ENCODE data around the gene MYO5B.

Gene MYO5B

DNA sequence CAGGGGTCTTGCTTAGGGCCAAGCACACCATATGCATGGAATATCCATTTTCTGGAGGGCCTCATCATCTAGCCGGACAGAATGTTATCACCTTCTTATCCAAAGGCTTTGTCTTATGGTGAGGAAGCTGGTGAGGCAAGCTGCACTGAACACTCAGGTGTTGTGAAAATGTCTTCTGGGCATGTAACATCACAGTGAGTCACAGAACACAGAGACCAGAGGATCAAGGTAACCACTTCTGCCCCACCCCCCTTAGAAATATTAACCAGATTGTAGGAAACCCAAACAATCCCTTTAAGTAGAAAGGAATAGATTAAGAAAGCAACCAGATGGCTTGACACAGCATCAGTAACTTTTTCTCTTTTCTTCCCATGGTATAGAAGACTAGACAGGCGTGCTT is 51.1 kb downstream of the MYO5B start:
- no peak for DNase-seq

DNA sequence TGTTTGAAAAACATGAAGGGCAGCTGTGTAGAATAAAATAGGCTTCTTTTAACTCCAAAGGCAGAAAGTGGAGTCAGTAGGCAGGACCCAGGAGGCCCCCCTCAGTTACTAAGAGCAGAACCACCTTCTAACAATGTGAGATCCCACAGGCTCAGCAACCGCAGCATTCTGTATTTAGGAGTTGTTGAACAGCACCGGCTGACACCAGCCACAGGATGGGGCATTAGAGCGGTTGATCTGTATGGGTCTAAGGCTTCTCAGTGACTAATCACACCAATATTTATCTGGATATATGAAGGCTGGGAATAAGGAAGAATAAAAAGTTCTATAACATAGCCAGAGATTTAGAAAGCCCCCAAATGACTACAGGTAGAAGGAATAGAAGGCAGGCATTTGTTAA is 51.7 kb downstream of the MYO5B start:
- no peak for DNase-seq

DNA sequence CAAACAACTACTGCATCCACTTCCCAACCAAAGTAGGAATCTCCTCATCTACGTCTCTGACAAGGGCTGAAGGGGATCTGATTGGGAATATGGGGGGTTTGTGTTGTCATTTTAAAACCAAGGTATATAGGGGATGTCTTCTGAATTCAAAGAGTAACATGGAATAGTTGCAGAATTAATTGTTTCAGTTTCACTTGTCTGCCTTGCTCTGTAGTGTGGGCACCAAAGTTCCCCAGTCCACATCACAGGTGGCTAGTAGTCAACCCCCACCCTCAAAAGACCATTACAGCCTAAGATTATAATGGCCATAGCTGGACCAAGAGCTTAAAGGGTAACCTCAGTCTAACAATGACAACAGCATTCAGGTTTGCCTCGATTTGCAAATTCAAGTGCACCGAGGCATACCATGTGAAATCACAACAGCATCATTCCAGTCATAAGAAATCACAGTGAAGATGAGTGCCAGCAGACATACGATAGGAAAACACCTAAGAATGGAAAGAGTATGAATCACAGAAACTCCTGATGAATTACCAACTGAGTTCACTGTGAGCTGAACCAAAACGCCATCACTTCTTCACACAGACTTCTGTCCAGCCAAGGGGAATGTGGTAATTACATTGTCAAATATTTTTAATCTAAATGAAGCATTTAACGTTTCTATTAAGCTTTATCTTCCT is 52.4 kb downstream of the MYO5B start:
- no peak for DNase-seq

GRCh38 chr18:50138181-50139064 is 56.5 kb downstream of the MYO5B start:
- no peak for DNase-seq

DNA sequence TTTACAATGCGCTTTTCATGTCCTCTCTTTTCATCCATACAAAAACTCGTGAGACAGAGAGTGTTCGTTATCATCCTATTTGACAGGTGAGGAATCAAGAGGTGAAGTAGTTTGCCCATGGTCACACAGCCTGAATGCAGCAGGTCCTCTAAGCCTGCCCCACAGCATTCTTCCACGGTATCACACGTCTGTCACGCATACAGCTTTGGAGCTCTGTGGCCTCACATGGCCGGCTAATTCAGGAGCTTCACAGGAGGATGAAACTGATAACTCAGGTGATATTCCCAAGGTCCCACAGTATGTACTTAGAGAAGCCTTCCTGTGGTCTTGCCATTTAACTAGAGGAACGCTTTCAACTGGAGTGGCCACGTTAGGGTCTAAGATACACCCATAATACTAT is 59.0 kb downstream of the MYO5B start:
- DNase-seq: no peak

DNA sequence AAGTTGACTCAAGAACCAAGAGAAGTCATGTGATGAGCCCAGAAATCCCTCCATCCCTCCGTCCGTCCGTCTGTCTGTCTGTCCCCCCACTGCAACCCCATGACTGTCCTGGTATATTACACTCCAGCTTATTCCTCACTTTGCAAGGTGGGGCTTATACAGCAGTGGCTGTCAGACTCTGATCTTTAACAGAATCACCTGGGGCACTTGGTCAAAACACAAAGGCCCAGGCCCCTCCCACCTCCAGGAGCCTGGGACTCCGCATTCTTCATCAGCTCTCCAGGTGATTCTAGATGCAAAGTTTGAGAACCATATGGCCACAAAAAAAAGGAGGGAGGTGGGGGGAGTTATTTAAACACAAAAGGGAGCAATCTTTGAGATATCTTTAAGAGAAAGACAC is 61.4 kb downstream of the MYO5B start:
- DNase-seq: no peak

DNA sequence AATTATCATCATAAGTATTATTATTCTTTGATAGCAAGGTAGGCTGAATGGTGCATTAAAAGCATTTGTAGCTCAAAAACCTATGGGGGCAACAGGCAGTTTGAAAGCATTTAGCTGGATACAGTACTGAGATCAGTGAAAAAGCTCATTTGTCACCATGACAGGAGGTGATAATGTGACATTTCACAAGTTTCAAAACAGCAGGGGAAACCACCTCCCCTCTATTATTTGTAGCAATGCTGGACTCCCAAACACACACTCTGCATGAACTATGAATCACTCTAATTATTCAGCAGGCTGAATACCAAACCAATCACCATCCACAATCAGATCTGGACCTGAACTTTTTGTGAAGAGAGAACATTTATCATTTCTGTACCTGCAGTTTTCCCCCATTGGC is 63.4 kb downstream of the MYO5B start:
- DNase-seq: no peak

- DNase-seq: no peak
Observed at GRCh38 chr18:50128506-50129271, 66.3 kb downstream of the MYO5B start.

DNA sequence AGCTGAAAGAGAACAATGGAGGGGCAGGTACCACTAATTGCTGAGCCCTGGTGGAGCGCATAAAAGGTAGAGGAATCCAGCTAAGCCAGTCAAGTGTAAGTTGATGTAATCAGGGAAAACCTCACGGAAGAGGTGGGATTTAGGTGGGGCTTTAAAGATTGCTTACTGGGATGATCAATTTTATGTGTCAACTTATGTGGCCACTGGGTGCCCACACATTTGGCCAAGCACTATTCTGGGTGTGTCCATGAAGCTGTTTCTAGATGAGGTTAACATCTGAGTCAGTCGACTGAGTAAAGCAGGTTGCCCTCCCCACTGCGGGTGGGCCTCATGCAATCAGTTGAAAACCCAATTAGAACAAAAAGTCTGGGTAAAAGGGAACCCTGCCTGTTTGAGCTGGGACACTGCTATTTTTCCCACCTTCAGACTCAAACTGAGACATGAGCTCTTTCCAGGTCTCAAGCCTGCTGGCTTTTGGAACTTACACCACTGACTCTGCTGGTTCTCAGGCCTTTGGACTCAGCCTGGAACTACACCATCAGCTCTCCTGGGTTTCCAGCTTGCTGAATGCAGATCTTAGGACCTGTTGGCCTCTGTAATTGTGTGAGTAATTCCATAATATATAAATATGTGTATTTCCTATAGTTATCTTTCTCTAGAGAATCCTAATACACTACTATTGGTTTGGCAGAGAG is 67.3 kb downstream of the MYO5B start:
- DNase-seq: no peak

GRCh38 chr18:50126471-50126870 is 68.5 kb downstream of the MYO5B start:
- DNase-seq: no peak

GRCh38 chr18:50125456-50125855 is 69.5 kb downstream of the MYO5B start:
- DNase-seq: no peak

- DNase-seq: no peak
Observed at GRCh38 chr18:50119296-50119695, 75.7 kb downstream of the MYO5B start.

DNA sequence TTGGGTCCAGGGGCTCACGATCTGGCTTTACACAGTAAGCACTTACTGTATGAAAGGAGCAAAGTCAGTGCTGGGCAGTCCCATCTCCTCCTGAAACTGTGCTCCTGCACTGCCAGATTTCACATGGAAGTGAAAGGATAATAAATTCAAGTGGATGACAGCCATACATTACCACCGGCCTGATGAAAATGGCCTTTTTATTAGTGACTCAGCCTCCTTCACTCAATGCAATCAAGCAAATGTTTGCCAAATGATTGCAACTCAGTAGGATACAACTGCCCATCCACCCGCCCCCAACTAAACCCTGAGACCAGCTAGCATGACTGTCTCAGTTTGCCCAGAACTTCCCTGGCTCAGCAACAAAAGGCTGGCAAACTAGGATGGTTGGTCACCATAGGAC is 77.1 kb downstream of the MYO5B start:
- no peak for DNase-seq

DNA sequence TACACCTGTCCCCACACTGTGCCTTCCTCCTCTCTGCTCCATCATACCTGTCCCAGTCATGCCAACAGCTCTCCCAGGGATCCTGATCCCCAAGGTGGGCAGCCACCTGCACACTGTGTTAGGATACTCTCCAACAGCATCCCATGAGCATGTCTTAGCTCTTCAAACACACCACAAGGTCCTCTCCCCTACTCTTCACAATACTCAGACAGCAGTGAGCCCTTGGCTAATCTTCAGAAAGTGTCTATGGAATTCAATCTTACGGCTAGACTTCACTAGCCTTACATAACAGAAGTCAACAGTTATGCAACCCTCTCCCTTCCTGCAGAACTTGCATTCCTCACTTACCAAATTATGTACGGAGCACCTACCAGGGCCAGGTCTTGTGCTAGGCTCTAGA is 79.9 kb downstream of the MYO5B start:
- DNase-seq: no peak

DNA sequence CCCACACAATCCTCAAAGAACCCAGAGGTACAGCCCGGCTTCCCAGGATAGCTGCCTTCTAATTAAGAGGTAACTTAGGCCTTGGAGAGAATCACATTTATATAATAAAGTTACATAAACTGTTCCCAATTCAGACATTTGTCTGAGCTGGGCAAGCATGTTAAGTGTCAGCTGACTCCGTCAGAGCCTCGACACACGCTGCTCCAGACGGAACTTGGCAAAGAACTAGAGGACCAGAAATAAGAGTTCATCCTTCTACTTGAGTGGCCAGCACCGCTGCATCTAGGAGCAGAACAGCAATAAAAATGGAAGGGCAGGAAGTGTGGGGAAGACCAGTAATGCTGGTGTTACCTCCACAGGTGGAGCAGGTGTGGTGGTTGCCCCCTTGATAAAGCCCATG is 80.5 kb downstream of the MYO5B start:
- DNase-seq: no peak

DNA sequence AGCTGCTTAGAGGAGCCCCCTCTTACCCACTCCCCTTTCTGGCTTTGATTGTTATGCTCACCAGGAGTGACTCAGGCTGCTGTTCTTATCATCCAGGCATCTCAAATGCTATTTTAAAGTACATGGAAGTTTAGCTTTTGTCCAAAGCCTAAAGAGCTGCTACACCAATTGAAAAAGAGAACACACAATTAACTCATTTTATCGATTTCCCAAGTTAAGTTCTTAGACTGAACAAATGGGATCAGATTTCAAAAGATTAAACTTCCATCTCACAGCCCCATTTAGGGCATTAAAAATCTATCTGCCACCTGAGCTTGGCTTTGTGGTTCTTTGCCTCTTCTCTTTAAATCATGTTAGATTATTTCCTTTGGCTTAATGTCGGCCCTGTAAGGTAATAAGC is 81.2 kb downstream of the MYO5B start:
- no peak for DNase-seq

DNA sequence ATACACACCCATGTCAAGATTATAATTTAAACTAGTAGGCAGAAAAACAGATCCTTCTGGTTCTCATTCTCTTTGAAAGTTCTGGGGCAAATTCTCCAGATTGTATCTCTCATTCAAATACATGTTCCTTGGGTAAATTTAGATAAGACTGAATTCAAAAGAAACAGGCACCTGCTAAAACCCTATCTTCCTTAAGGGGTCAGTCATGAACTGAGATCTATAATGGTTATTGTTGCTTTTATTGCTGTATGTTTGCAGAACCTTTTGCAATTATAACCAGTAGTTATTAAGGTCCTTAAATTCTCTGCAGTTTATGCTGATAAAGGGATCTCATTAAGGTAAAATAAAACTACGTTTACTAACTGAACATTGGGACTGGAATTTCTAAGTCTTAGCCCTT is 83.5 kb downstream of the MYO5B start:
- no peak for DNase-seq

GRCh38 chr18:50107468-50107977 is 87.4 kb downstream of the MYO5B start:
- no peak for DNase-seq

DNA sequence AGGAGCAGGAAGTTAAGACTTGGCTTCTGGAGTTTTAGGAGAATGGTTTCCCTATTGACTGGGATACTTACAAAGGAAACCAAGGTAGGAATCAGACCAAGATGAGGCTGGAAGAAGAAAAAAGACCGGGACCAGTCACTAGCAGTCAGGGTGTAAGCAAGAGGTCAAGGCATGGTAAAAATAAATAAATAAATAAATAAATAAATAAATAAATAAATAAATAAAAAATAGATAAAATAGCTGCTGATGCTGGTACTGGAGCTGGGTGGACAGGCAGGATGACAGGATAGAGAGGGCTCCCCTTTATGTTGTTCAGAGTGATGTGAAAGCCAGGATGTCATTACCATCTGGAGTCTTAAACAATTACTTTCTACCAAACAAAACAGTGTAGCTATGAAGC is 89.9 kb downstream of the MYO5B start:
- DNase-seq: no peak

- no peak for DNase-seq
Observed at GRCh38 chr18:50104421-50104820, 90.5 kb downstream of the MYO5B start.

DNA sequence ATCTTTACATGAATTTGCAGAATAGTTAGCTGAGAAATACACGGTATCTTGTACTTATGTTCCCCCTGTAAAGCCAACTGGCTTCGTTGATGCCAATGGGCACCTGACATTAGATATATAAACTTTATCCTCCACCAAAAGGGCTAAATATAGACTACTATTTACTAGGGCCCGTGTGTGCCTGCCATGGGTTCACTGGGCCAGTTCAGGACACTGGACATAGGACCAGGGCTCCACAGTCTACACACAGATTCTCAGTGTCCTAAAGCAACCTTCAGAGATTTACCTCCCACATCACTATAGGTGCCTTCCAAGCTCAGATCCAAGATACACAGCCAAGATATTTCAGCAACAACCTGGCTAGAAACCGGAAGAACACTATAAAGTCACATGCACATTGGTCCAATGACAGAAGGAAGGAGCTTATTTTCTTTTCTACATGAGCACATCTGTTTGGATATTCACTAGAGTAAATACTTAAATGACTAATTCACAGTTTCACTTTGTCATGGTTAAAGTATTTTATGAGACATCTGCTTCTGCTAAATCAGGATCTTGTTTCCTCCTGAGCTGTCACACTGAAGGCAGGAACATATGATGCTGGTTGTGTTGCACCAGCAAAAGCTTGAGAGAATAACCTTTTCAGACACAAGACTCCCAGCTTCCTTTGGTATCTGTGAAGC is 95.1 kb downstream of the MYO5B start:
- DNase-seq: no peak

DNA sequence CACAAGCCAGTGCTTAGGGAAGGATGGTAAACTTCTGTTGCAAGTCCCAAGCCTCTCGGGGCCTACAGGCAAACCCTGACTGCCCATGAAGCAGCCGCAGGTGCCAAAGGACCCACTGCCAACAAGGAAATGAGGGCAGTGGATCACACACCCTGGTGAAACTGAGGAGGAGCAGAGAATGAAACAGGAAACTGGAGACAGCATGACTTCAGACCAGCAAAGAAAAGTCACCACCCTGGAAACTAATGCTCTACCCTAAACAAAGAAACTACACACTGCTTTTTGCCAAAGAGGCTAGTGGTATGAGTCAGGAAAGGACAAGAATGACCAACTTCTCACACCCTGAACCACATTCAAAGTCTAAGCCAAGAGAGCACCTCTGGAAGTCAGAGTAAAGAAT is 97.2 kb downstream of the MYO5B start:
- no peak for DNase-seq

Data from NCI-H2029 treated with DMSO at 0.1 percent for 48 hours (cell line).